ENCODE results near the gene BBX.

BBX gene

DNA sequence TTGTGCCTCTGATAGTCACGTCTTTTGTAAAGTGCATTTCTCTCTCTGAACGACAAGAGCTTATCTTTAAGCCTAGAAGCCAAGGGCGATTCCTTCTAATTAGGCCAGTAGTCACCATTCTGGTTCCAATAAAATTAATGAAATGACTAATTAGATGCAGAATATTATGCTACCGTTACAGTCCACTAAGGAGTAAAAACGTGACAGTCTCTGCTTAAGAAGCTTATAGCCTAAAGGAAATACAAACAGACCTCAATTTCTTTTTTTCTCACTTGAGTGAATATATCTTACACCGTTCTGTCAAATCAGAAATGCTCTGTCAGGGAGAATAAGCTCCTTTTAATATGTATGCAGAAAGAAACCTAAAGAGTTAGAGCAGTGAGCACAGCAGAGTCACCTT lies 332.0 kb downstream of the BBX start:
- no peak for DNase-seq (ENCODE audit: low read depth)
- no peak overlapping the region for H3K4me3 ChIP-seq (ENCODE audit: low read length)

DNA sequence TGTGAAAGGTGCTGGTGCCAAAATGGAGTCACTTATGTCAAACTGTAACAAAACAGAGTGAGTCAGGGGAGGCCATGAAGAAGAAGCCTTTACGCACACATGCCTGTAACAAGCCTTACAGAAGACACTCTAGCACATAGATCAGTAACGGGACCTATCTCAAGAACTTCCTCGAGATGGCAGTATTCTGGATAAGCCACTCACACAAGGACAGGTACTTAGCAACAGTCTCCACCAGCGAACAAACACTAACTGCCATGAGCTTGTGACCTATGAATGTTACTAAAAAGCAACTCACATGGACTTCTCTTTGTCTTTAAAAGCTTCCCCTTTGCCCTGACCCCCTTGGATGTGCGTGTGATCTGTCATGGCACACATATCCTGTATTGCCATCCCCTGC lies 332.9 kb downstream of the BBX start:
- TF ChIP-seq, protein P1, sequence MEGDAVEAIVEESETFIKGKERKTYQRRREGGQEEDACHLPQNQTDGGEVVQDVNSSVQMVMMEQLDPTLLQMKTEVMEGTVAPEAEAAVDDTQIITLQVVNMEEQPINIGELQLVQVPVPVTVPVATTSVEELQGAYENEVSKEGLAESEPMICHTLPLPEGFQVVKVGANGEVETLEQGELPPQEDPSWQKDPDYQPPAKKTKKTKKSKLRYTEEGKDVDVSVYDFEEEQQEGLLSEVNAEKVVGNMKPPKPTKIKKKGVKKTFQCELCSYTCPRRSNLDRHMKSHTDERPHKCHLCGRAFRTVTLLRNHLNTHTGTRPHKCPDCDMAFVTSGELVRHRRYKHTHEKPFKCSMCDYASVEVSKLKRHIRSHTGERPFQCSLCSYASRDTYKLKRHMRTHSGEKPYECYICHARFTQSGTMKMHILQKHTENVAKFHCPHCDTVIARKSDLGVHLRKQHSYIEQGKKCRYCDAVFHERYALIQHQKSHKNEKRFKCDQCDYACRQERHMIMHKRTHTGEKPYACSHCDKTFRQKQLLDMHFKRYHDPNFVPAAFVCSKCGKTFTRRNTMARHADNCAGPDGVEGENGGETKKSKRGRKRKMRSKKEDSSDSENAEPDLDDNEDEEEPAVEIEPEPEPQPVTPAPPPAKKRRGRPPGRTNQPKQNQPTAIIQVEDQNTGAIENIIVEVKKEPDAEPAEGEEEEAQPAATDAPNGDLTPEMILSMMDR (conservative IDR thresholded peaks at IDR 0.05; ENCODE audit: low read depth, low read length): peak; percentile 5
- DNase-seq (ENCODE audit: low read depth): no peak
- no peak overlapping the region for H3K4me3 ChIP-seq (ENCODE audit: low read length)

More for the DNA sequence above, 332.0 kb downstream of the BBX start:
- TF ChIP-seq, protein P1 (conservative IDR thresholded peaks at IDR 0.05; ENCODE audit: low read depth, low read length): no peak

DNA sequence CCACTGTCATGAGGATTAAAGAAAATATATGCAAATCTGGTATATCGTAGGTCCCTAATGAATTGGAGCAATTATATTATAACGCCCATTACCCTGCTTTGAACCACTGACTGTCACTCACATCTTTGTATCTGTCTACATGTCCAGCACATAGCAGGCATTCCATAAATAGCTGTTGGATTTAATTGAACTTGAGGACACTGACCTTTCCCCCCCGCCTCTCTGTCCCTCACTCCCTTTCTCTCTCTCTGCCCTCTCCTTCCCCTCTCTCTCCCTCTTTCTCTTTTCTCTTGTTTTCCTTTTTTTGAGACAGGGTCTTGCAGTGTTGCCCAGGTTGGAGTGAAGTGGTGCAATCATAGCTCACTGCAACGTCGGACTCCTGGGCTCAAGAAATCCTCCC lies 335.1 kb downstream of the BBX start:
- TF ChIP-seq, protein P1 (conservative IDR thresholded peaks at IDR 0.05; ENCODE audit: low read depth, low read length): no peak
- no peak for DNase-seq (ENCODE audit: low read depth)

DNA sequence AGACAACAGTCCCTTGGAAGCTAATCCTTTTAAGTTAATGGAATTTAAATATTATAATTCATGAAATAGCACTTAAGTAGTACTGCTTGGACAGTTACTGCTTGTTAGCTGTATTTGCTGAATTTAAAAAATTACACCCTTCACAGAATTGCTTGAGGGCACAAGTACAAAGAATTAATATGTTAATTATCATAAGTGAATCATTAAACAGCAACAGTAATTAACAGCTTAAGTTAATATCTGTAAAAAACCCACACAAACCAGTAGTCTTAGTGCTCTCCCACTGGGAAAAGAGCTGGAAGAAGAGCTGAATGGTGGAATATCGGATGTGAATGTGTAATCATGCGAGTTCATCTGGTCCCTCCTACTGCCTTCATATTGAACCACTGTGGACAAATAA lies 336.1 kb downstream of the BBX start:
- no peak for DNase-seq (ENCODE audit: low read depth)
- TF ChIP-seq, protein P1 (conservative IDR thresholded peaks at IDR 0.05; ENCODE audit: low read depth, low read length): no peak
- no peak overlapping the region for H3K4me3 ChIP-seq (ENCODE audit: low read length)

More for the DNA sequence above, 335.1 kb downstream of the BBX start:
- H3K4me3 ChIP-seq (ENCODE audit: low read length): no peak overlapping the region
